Smooth muscle cell (in vitro differentiated cells): ENCODE measurements around the gene NET1. TPM values are rescaled to one million over a fixed set of nuclear protein-coding genes. Genes with fewer than 3 reads are reported as not detected.
A peak's percentile ranks its signal among the peaks of the same experiment; 100 is the strongest.

ENCODE experiments used
- DNase-seq: peaks from one replicate; lab custom pipeline; 2025; ENCODE audit not compliant: unreplicated experiment; lab: John Stamatoyannopoulos, UW
- H2AFZ ChIP-seq: fragments of 200-600 bp; sonication (generic); 2 replicates; pipeline ENCODE4 v1.6.0; 2016; ENCODE audit warnings: antibody characterized with exemption, low read depth, mild to moderate bottlenecking
- H3F3A ChIP-seq: fragments of 200-600 bp; sonication (generic); 2 replicates; pipeline ENCODE4 v1.6.0; 2017; ENCODE audit warnings: antibody characterized with exemption, low read depth
- H3K27ac ChIP-seq: fragments of 200-600 bp; sonication (generic); 2 replicates; pipeline ENCODE4 v1.5.1; 2016; ENCODE audit warnings: low read depth, mild to moderate bottlenecking
- H3K27me3 ChIP-seq: fragments of 200-600 bp; sonication (generic); 2 replicates; pipeline ENCODE4 v1.6.1; 2016; ENCODE audit warnings: low read depth, mild to moderate bottlenecking
- H3K36me3 ChIP-seq: fragments of 200-600 bp; sonication (generic); 2 replicates; pipeline ENCODE4 v1.5.1; 2016; ENCODE audit warnings: low read depth
- H3K4me1 ChIP-seq: fragments of 200-600 bp; sonication (generic); 2 replicates; pipeline ENCODE4 v1.5.1; 2016; ENCODE audit warnings: low read depth
- H3K4me2 ChIP-seq: fragments of 200-600 bp; sonication (generic); 2 replicates; pipeline ENCODE4 v1.6.0; 2016; ENCODE audit warnings: mild to moderate bottlenecking
- H3K4me3 ChIP-seq: fragments of 200-600 bp; sonication (generic); 2 replicates; pipeline ENCODE4 v1.5.1; 2016; ENCODE audit warnings: mild to moderate bottlenecking
- H3K79me2 ChIP-seq: fragments of 200-600 bp; sonication (generic); 2 replicates; pipeline ENCODE4 v1.6.0; 2016; ENCODE audit warnings: low read depth, mild to moderate bottlenecking
- H3K9ac ChIP-seq: fragments of 200-600 bp; sonication (generic); 2 replicates; pipeline ENCODE4 v1.6.0; 2016; ENCODE audit warnings: low read depth
- H3K9me3 ChIP-seq: fragments of 200-600 bp; sonication (generic); replicated peaks from 2 replicates; pipeline ENCODE4 v1.5.1; 2016; ENCODE audit warnings: low read depth
- H4K20me1 ChIP-seq: fragments of 200-600 bp; sonication (generic); 2 replicates; pipeline ENCODE4 v1.6.0; 2016; ENCODE audit warnings: low read depth
- WGBS: methylation state at CpG from one replicate; pipeline ENCODE4 v1.1.7; 2016; ENCODE audit warnings: low lambda C conversion rate; 5-methylcytosine and 5-hydroxymethylcytosine counted together
- polyA plus RNA-seq: library from polyadenylated mRNA; unstranded; fragments of >200 nt; fragmentation: Nextera tagmentation; extraction: Ambion mirVana; gene quantifications from 2 replicates; pipeline ENCODE4 v1.2.1, GENCODE V29; 2016
- total RNA-seq: library from RNA; depleted of rRNA; stranded (reverse); fragments of >200 nt; gene quantifications from 2 replicates; pipeline ENCODE4 v1.2.3, GENCODE V29; 2014
- TF ChIP-seq, protein P1 (sequence below): fragments of 200-600 bp; sonication (generic); IDR thresholded peaks from 2 replicates; pipeline ENCODE4 v1.5.1; 2017; ENCODE audit warnings: borderline replicate concordance, mild to moderate bottlenecking, antibody characterized with exemption; ENCODE audit not compliant: insufficient read depth, poor library complexity, severe bottlenecking

Gene NET1
- total and polyA plus RNA-seq, 2 experiments from 2014 or later = 49.5 to 123 TPM

DNA sequence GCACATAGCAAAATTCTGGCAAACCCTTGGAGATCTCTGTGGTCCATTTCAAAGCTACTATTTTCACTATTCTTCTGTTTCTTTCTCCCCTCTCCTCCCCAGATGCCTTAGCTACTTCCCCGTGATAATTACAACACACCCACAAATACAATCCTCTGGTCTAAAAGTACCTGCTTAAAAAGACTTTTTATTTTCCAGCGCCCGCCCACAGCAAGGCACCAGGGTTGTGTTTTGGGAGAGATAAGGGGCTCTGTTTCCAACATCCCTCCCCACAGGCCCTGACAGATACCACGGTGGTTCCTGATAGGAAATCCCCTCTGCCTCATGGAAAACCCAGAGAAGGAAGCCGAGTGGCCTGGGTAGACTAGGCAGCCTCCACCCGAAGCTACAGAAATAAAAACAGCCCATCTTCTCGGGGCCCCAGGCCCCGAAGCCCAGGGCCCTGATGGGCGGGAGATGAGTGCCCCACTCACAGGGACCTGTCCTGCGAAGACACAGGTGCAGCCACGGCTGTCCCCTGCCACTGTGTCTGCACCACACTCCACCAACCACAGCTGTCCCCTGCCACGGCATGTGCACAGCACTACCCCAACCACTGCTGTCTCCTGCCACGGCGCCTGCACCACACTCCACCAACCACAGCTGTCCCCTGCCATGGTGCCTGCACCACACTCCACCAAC, 67.3 kb downstream of the NET1 start:
- Histone ChIP-seq H3K36me3 (no peaks in the 10 kb centered on the region), H3K9ac (no peak overlapping the region), H3K4me3 (no peak overlapping the region), H3K4me1 (peaks cover 18% of the 10 kb centered on the region), H3K79me2 (no peaks in the 10 kb centered on the region), H3K27ac (peak overlapping the region; percentile 81), H3K27me3 (no peaks in the 10 kb centered on the region), H3K9me3 (no peaks in the 10 kb centered on the region), H3K4me2 (peak overlapping the region; percentile 81), H3F3A (peaks cover 10% of the 10 kb centered on the region), H2AFZ (no peak overlapping the region), H4K20me1 (no peaks in the 10 kb centered on the region)
- 59% methylated on average over 14 of the region's 14 CpGs for WGBS
- TF ChIP-seq, protein P1, sequence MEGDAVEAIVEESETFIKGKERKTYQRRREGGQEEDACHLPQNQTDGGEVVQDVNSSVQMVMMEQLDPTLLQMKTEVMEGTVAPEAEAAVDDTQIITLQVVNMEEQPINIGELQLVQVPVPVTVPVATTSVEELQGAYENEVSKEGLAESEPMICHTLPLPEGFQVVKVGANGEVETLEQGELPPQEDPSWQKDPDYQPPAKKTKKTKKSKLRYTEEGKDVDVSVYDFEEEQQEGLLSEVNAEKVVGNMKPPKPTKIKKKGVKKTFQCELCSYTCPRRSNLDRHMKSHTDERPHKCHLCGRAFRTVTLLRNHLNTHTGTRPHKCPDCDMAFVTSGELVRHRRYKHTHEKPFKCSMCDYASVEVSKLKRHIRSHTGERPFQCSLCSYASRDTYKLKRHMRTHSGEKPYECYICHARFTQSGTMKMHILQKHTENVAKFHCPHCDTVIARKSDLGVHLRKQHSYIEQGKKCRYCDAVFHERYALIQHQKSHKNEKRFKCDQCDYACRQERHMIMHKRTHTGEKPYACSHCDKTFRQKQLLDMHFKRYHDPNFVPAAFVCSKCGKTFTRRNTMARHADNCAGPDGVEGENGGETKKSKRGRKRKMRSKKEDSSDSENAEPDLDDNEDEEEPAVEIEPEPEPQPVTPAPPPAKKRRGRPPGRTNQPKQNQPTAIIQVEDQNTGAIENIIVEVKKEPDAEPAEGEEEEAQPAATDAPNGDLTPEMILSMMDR = no peak
- no peak for DNase-seq

DNA sequence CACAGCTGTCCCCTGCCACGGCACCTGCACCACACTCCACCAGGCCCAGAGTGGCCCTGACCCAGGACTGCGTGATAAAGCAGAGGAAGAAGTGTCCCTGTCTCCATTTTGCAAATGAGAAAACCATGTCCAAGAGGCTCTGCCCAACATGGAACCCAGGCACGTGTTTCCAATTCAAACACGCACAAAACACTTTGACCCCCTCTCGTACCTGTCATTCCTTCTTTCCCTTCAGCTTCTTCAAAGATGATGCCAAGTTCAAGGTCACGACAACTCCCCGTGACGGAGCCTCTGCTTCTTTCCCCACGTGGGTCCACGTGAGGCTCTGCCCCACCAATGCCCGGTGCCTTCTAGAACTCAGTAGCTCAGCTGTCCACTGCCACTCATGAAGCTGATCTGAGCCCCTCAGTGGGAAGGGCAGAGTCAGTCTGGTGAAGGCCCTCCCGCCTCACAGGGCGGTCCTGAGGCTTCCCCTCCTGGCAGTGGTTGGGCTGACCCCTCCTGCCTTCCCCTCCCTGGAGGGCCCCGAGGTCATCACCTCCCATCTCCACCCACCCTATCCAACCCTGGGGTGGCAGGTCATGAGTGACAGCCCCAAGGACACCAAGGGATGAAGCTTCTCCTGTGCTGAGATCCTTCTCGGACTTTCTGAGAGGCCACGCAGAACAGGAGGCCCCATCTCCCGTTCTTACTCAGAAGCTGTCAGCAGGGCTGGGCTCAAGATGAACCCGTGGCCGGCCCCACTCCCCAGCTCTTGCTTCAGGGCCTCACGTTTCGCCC, 68.0 kb downstream of the NET1 start:
- H3K36me3 ChIP-seq = no peaks in the 10 kb centered on the region
- DNase-seq = no peak
- no peaks in the 10 kb centered on the region for H4K20me1 ChIP-seq
- H2AFZ ChIP-seq = no peak overlapping the region
- peaks cover 18% of the 10 kb centered on the region for H3K4me1 ChIP-seq
- no peaks in the 10 kb centered on the region for H3K27me3 ChIP-seq
- H3K9ac ChIP-seq = no peak overlapping the region
- H3K27ac ChIP-seq = no peak overlapping the region
- peaks cover 10% of the 10 kb centered on the region for H3F3A ChIP-seq
- WGBS = 90% methylated on average over 20 of the region's 21 CpGs
- H3K4me2 ChIP-seq = no peak overlapping the region
- H3K4me3 ChIP-seq = no peak overlapping the region
- H3K79me2 ChIP-seq = no peaks in the 10 kb centered on the region
- TF ChIP-seq, protein P1 = no peak
- H3K9me3 ChIP-seq = no peaks in the 10 kb centered on the region

DNA sequence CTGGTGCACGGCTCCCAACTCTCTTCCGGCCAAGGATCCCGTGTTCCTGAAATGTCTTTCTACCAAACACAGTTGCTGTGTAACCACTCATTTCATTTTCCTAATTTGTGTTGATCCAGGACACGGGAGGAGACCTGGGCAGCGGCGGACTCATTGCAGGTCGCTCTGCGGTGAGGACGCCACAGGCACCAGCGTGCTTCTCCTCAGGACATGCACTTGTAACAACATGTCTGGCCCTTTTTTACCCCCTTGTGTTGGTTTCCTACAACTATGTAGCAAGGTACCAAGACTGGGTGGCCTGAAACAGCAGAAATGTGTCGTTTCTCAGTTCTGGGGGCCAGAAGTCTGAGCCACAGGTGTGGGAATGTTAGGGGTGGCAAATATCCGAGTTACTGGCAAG, 68.8 kb downstream of the NET1 start:
- no peak overlapping the region for H3K27ac ChIP-seq
- 83% methylated on average over 12 of the region's 12 CpGs for WGBS

More for the DNA sequence above, 68.8 kb downstream of the NET1 start:
- Histone ChIP-seq H3F3A (peaks cover 10% of the 10 kb centered on the region), H3K4me3 (no peak overlapping the region), H3K9me3 (no peaks in the 10 kb centered on the region), H3K79me2 (no peaks in the 10 kb centered on the region), H3K27me3 (no peaks in the 10 kb centered on the region), H4K20me1 (no peaks in the 10 kb centered on the region), H3K4me1 (peaks cover 15% of the 10 kb centered on the region), H3K4me2 (no peak overlapping the region), H2AFZ (no peak overlapping the region), H3K36me3 (no peaks in the 10 kb centered on the region), H3K9ac (no peak overlapping the region)
- TF ChIP-seq, protein P1 = no peak
- DNase-seq = no peak
